CD1c-positive myeloid dendritic cell (primary cell): Measurements from ENCODE around the gene SHISA6.

Source experiments
- DNase-seq: peaks from one replicate; pipeline ENCODE4 v3.0.0-alpha.2; 2016; ENCODE audit errors: extremely low spot score

Gene SHISA6

GRCh38 chr17:11240841-11241610, at the start of gene SHISA6:
TSS of gene SHISA6 (plus strand) at chr17:11241213.
- no peak for DNase-seq

GRCh38 chr17:11195801-11196200, 45.2 kb upstream of the SHISA6 start:
- DNase-seq = no peak

- no peak for DNase-seq
Measured at GRCh38 chr17:11204991-11205390, 36.0 kb upstream of the SHISA6 start.

- DNase-seq = no peak
Measured at GRCh38 chr17:11205659-11206058, 35.4 kb upstream of the SHISA6 start.

- DNase-seq = no peak
Measured at GRCh38 chr17:11209906-11210305, 31.1 kb upstream of the SHISA6 start.

- no peak for DNase-seq
Measured at GRCh38 chr17:11212792-11213191, 28.2 kb upstream of the SHISA6 start.

GRCh38 chr17:11216976-11217375, 24.0 kb upstream of the SHISA6 start:
- no peak for DNase-seq

GRCh38 chr17:11221196-11221595, 19.8 kb upstream of the SHISA6 start:
- DNase-seq = no peak

GRCh38 chr17:11221721-11222120, 19.3 kb upstream of the SHISA6 start:
- DNase-seq = no peak

GRCh38 chr17:11238705-11239104, 2.3 kb upstream of the SHISA6 start:
- no peak for DNase-seq

GRCh38 chr17:11239379-11239970, 1.5 kb upstream of the SHISA6 start:
- no peak for DNase-seq

GRCh38 chr17:11240041-11240840, 772 bp upstream of the SHISA6 start:
- DNase-seq = no peak

- no peak for DNase-seq
Measured at GRCh38 chr17:11241611-11242226, 706 bp downstream of the SHISA6 start.

- no peak for DNase-seq
Measured at GRCh38 chr17:11242411-11242810, 1.4 kb downstream of the SHISA6 start.

GRCh38 chr17:11244776-11245175, 3.8 kb downstream of the SHISA6 start:
- DNase-seq = no peak

GRCh38 chr17:11245187-11245586, 4.2 kb downstream of the SHISA6 start:
- DNase-seq = no peak

GRCh38 chr17:11245791-11246190, 4.8 kb downstream of the SHISA6 start:
- no peak for DNase-seq

- DNase-seq = no peak
Measured at GRCh38 chr17:11250161-11250560, 9.1 kb downstream of the SHISA6 start.

GRCh38 chr17:11251561-11252107, 10.6 kb downstream of the SHISA6 start:
- DNase-seq = no peak

GRCh38 chr17:11252146-11252545, 11.1 kb downstream of the SHISA6 start:
- DNase-seq = no peak

GRCh38 chr17:11256877-11257276, 15.9 kb downstream of the SHISA6 start:
- no peak for DNase-seq
